NCI-H69 (cell line): ENCODE results near the gene NBPF15.
"Not testable (repeated sequence)": the region's sequence is repeated elsewhere in the genome, so short reads cannot be mapped to it uniquely, and the experiment has no call there.

Experiments
- DNase-seq: peaks from one replicate; lab custom pipeline; 2025; lab: John Stamatoyannopoulos, UW

NBPF15 gene

GRCh38 chr1:144461136-144461759 is at the start of gene NBPF15:
TSS of gene NBPF15 (minus strand) at chr1:144461669. CDS start at chr1:144440003, 21,666 bp downstream.
- DNase-seq = peak; percentile 69

- DNase-seq = not testable (repeated sequence)
These were observed 35.0 kb upstream of the NBPF15 start for GRCh38 chr1:144496429-144496828.

- not testable (repeated sequence) for DNase-seq
These were observed 32.7 kb upstream of the NBPF15 start for GRCh38 chr1:144494130-144494529.

GRCh38 chr1:144490394-144490793 is 28.9 kb upstream of the NBPF15 start:
- not testable (repeated sequence) for DNase-seq

- DNase-seq = not testable (repeated sequence)
These were observed 25.5 kb upstream of the NBPF15 start for GRCh38 chr1:144487002-144487401.

- DNase-seq = not testable (repeated sequence)
These were observed 23.9 kb upstream of the NBPF15 start for GRCh38 chr1:144485048-144485993.

- not testable (repeated sequence) for DNase-seq
These were observed 12.4 kb upstream of the NBPF15 start for GRCh38 chr1:144473897-144474296.

GRCh38 chr1:144471434-144471833 is 10.0 kb upstream of the NBPF15 start:
- not testable (repeated sequence) for DNase-seq

- not testable (repeated sequence) for DNase-seq
These were observed 309 bp upstream of the NBPF15 start for GRCh38 chr1:144461778-144462177.

GRCh38 chr1:144460686-144461085 is 783 bp downstream of the NBPF15 start:
- DNase-seq = not testable (repeated sequence)

GRCh38 chr1:144442402-144442801 is 19.1 kb downstream of the NBPF15 start:
- not testable (repeated sequence) for DNase-seq

- DNase-seq = not testable (repeated sequence)
These were observed 21.7 kb downstream of the NBPF15 start for GRCh38 chr1:144439737-144440136.

- peak; percentile 65 for DNase-seq
These were observed 42.4 kb downstream of the NBPF15 start for GRCh38 chr1:144418891-144419694.

GRCh38 chr1:144413404-144414118 is 47.9 kb downstream of the NBPF15 start:
- not testable (repeated sequence) for DNase-seq

GRCh38 chr1:144412491-144413403 is 48.7 kb downstream of the NBPF15 start:
- peak; percentile 84 for DNase-seq

GRCh38 chr1:144412068-144412471 is 49.4 kb downstream of the NBPF15 start:
- DNase-seq = peak; percentile 65

GRCh38 chr1:144402807-144403206 is 58.7 kb downstream of the NBPF15 start:
- DNase-seq = not testable (repeated sequence)

GRCh38 chr1:144371651-144372050 is 89.8 kb downstream of the NBPF15 start:
- DNase-seq = not testable (repeated sequence)
